ENCODE results near the gene KANK4. TPM values are rescaled to one million over a fixed set of nuclear protein-coding genes. Genes with fewer than 3 reads are reported as not detected.

KANK4 gene
- total and polyA plus RNA-seq, 2 of the 4 experiments (the other 2 are of a cell fraction), result not detected

DNA sequence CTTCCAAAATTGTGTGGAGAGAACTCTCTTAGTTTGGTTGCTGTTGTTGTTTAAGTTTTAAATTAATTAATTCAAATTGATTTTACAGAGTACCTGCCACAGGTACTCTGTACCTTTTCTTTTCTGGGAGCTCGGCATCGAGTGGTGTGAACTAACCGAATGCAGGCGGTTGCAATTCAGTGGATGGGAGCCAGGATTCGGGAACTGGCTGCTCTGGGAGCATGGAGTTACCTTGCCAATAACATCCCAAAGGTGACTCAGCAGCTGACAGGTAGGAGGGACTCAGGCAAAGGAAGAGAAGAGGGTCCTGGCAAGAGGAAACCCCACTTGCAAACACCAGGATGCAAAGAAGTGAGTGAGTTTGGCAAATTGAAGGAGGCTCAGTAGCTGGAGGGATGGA is 24.7 kb upstream of the KANK4 start:
- no peaks in the 10 kb centered on the region for H3K79me1 ChIP-seq (ENCODE audit: low read depth in 1 of 2, low read length in 2 of 2)
- DNase-seq (no peak), ATAC-seq (ENCODE audit: low read depth) (no peak)
- H3K9ac ChIP-seq (ENCODE audit: low read depth, low read length), result no peak overlapping the region
- no peak overlapping the region for H3K4me2 ChIP-seq (ENCODE audit: low read depth, low read length)
- H3K4me1 ChIP-seq (ENCODE audit: control insufficient read depth, insufficient read depth, low read length), result no peaks in the 10 kb centered on the region
- H3K23ac ChIP-seq (ENCODE audit: low read depth, low read length), result no peak overlapping the region
- CTCF ChIA-PET, result no interaction called here
- H2AK9ac ChIP-seq (replicated peaks; ENCODE audit: low read depth, low read length, poor library complexity), result no peak overlapping the region
- no peak overlapping the region for H2BK120ac ChIP-seq (ENCODE audit: low read depth, low read length)
- H3K9me3 ChIP-seq (ENCODE audit: control insufficient read depth, insufficient read depth, low read length), result 0 out of 2 replicates have a peak, but pooled peaks cover 2% of the 10 kb centered on the region
- no peak overlapping the region for H4K5ac ChIP-seq (ENCODE audit: low read depth, low read length)
- no peaks in the 10 kb centered on the region for H4K20me1 ChIP-seq (ENCODE audit: insufficient read depth, low read length)
- H2AFZ ChIP-seq (replicated peaks; ENCODE audit: low read length, poor library complexity), result no peak overlapping the region
- intact Hi-C loops (cut with micrococcal nuclease) (no loop called here), dilution Hi-C loops (cut with HindIII; ENCODE audit: low sequenced_read_pairs, unreplicated experiment) (no loop called here), in situ Hi-C loops (cut with MboI; ENCODE audit: low sequenced_read_pairs) (no loop called here)
- no TSS peak for BruUV-seq (replicated peaks)
- H3K14ac ChIP-seq (replicated peaks; ENCODE audit: low read depth, low read length), result no peak overlapping the region
- POLR2A ChIA-PET (ENCODE audit: unreplicated experiment), result no interaction called here
- no peak overlapping the region for H3K56ac ChIP-seq (ENCODE audit: extremely low read depth, insufficient read depth, low read length)
- no peak overlapping the region for H4K8ac ChIP-seq (ENCODE audit: low read depth in 2 of 2, low read length in 2 of 2)
- H3K27me3 ChIP-seq (ENCODE audit: control insufficient read depth, insufficient read depth, low read length), result no peaks in the 10 kb centered on the region
- H2BK5ac ChIP-seq (ENCODE audit: low read depth, low read length, poor library complexity, severe bottlenecking), result no peak overlapping the region
- H4K91ac ChIP-seq (ENCODE audit: insufficient read depth, low read depth, low read length), result no peak overlapping the region
- no peak overlapping the region for H2BK15ac ChIP-seq (ENCODE audit: low read depth, low read length)
- no CpG with 5 or more reads among the region's 5 CpGs for WGBS, 2 experiments (ENCODE audit: extremely low coverage in 2 of 2, insufficient read length in 1 of 2)
- H3K4ac ChIP-seq (ENCODE audit: low read depth, low read length), result no peak overlapping the region
- no peaks in the 10 kb centered on the region for H3K9me1 ChIP-seq (ENCODE audit: insufficient read depth, low read length)
- H2BK20ac ChIP-seq (ENCODE audit: low read depth, low read length), result no peak overlapping the region
- no peak overlapping the region for H3K4me3 ChIP-seq (ENCODE audit: insufficient read depth, low read depth, low read length)
- H3K18ac ChIP-seq (ENCODE audit: low read depth, low read length), result no peak overlapping the region
- H2AK5ac ChIP-seq (ENCODE audit: low read depth, low read length), result no peak overlapping the region
- TF ChIP-seq FOS (IDR thresholded peaks at IDR 0.05; ENCODE audit: low read depth, low read length) (no peak), NFE2L2 (IDR thresholded peaks at IDR 0.05; ENCODE audit: low read depth, low read length) (no peak), CHD1 (IDR thresholded peaks at IDR 0.05; ENCODE audit: low read depth, low read length) (no peak), USF2 (IDR thresholded peaks at IDR 0.05; ENCODE audit: low read depth, low read length) (no peak), BHLHE40 (IDR thresholded peaks at IDR 0.05; ENCODE audit: low read depth, low read length) (no peak), RFX5 (IDR thresholded peaks at IDR 0.05; ENCODE audit: low read depth, low read length) (no peak), ELK1 (IDR thresholded peaks at IDR 0.05; ENCODE audit: borderline replicate concordance, low read depth, low read length) (no peak), RAD21 (IDR thresholded peaks at IDR 0.05; ENCODE audit: low read length) (no peak), RCOR1 (IDR thresholded peaks at IDR 0.05; ENCODE audit: insufficient replicate concordance, low read length) (no peak), MXI1 (IDR thresholded peaks at IDR 0.05; ENCODE audit: borderline replicate concordance, low read depth, low read length) (no peak), MAZ (IDR thresholded peaks at IDR 0.05; ENCODE audit: borderline replicate concordance, low read depth, low read length) (no peak), POLR2A (IDR thresholded peaks at IDR 0.05; ENCODE audit: low read depth, low read length) (no peak), CEBPB (IDR thresholded peaks at IDR 0.05; ENCODE audit: low read depth, low read length) (no peak), MAFK (IDR thresholded peaks at IDR 0.05; ENCODE audit: low read depth, low read length) (no peak), SMC3 (IDR thresholded peaks at IDR 0.05; ENCODE audit: low read depth, low read length) (no peak)
- no peak overlapping the region for H3K27ac ChIP-seq (ENCODE audit: insufficient read depth, low read length)
- no peaks in the 10 kb centered on the region for H3K36me3 ChIP-seq (ENCODE audit: control insufficient read depth, insufficient read depth, low read length)

Data from IMR-90 (cell line).